ENCODE measurements around the gene PRUNE1.

PRUNE1 gene

DNA sequence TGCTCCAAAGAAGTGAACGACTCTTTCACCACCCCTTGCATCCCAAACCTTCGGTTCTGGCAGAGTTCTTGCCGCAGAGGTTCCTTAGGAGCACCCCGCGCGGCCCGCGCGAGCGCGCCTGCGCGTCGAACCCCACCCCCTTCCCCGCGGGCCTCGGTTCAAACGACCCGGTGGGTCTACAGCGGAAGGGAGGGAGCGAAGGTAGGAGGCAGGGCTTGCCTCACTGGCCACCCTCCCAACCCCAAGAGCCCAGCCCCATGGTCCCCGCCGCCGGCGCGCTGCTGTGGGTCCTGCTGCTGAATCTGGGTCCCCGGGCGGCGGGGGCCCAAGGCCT, 39.3 kb downstream of the PRUNE1 start, which contains the start of gene C1orf56:
Gene C1orf56 (plus strand): TSS at position 161 of the 334 bp plus-strand sequence. CDS start 97 bp downstream, at position 258.
- TF ChIP-seq, protein P1, sequence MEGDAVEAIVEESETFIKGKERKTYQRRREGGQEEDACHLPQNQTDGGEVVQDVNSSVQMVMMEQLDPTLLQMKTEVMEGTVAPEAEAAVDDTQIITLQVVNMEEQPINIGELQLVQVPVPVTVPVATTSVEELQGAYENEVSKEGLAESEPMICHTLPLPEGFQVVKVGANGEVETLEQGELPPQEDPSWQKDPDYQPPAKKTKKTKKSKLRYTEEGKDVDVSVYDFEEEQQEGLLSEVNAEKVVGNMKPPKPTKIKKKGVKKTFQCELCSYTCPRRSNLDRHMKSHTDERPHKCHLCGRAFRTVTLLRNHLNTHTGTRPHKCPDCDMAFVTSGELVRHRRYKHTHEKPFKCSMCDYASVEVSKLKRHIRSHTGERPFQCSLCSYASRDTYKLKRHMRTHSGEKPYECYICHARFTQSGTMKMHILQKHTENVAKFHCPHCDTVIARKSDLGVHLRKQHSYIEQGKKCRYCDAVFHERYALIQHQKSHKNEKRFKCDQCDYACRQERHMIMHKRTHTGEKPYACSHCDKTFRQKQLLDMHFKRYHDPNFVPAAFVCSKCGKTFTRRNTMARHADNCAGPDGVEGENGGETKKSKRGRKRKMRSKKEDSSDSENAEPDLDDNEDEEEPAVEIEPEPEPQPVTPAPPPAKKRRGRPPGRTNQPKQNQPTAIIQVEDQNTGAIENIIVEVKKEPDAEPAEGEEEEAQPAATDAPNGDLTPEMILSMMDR (IDR thresholded peaks at IDR 0.05; ENCODE audit: low read depth, low read length): no peak
- no peak for DNase-seq (ENCODE audit: extremely low read depth, low read depth)

DNA sequence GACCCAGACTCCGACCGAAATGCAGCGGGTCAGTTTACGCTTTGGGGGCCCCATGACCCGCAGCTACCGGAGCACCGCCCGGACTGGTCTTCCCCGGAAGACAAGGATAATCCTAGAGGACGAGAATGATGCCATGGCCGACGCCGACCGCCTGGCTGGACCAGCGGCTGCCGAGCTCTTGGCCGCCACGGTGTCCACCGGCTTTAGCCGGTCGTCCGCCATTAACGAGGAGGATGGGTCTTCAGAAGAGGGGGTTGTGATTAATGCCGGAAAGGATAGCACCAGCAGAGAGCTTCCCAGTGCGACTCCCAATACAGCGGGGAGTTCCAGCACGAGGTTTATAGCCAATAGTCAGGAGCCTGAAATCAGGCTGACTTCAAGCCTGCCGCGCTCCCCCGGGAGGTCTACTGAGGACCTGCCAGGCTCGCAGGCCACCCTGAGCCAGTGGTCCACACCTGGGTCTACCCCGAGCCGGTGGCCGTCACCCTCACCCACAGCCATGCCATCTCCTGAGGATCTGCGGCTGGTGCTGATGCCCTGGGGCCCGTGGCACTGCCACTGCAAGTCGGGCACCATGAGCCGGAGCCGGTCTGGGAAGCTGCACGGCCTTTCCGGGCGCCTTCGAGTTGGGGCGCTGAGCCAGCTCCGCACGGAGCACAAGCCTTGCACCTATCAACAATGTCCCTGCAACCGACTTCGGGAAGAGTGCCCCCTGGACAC, 39.8 kb downstream of the PRUNE1 start:
- TF ChIP-seq, protein P1 (IDR thresholded peaks at IDR 0.05; ENCODE audit: low read depth, low read length): peak; percentile 51
- no peak for DNase-seq (ENCODE audit: extremely low read depth, low read depth)

DNA sequence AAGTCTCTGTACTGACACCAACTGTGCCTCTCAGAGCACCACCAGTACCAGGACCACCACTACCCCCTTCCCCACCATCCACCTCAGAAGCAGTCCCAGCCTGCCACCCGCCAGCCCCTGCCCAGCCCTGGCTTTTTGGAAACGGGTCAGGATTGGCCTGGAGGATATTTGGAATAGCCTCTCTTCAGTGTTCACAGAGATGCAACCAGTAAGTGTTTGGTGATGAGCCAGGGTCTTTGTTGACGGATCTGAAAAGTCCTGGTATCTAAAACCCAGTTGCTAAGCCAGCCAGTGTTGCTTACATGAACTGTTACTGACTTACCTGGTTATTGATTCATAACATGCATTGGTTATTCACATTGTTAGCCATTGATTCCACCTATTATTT, 40.4 kb downstream of the PRUNE1 start:
- DNase-seq (ENCODE audit: extremely low read depth, low read depth): no peak

DNA sequence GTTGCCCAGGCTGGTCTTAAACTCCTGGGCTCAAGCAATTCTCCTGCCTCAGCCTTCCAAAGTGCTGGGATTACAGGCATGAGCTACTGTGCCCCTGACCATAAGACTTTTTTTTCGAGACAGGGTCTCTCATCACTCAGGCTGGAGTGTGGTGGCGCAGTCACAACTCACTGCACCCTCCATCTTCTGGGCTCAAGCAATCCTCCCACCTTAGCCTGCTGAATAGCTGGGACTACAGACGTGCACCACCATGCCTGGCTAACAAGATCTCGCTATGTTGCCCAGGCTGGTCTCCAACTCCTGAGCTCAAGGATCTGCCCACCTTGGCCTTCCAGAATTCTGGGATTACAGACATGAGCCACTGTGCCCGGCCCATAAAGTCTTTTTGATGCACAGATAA, 41.2 kb downstream of the PRUNE1 start:
- TF ChIP-seq, protein P1 (IDR thresholded peaks at IDR 0.05; ENCODE audit: low read depth, low read length): no peak
- no peak for DNase-seq (ENCODE audit: extremely low read depth, low read depth)

More for the DNA sequence above, 40.4 kb downstream of the PRUNE1 start:
- TF ChIP-seq, protein P1 (IDR thresholded peaks at IDR 0.05; ENCODE audit: low read depth, low read length): no peak

DNA sequence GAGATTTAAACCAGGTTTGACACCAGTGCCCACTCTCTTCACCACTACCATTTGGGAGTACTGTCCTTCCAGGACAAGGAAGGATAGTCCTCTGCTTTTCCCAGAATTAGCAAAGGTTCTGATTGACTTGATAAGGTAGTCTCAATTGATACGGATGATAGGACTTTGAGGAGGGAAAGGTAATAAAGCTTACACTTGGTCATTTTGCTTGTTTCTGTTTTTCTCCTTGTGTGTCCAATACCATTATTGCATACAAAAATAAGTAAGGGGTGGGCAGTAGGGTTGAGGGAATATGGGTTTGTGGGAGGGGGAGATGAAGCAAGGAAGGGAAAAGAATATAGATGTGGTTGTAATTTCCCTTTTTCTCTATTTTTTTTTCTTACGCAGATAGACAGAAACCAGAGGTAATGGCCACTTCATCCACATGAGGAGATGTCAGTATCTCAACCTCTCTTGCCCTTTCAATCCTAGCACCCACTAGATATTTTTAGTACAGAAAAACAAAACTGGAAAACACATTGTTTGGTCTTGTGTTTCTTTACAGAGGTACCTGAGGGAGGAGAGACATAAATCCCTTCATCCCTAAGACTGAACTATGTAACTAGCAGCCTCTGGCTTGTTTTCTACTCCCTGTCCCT, 41.9 kb downstream of the PRUNE1 start:
- DNase-seq (ENCODE audit: extremely low read depth, low read depth): no peak
- TF ChIP-seq, protein P1 (IDR thresholded peaks at IDR 0.05; ENCODE audit: low read depth, low read length): no peak

DNA sequence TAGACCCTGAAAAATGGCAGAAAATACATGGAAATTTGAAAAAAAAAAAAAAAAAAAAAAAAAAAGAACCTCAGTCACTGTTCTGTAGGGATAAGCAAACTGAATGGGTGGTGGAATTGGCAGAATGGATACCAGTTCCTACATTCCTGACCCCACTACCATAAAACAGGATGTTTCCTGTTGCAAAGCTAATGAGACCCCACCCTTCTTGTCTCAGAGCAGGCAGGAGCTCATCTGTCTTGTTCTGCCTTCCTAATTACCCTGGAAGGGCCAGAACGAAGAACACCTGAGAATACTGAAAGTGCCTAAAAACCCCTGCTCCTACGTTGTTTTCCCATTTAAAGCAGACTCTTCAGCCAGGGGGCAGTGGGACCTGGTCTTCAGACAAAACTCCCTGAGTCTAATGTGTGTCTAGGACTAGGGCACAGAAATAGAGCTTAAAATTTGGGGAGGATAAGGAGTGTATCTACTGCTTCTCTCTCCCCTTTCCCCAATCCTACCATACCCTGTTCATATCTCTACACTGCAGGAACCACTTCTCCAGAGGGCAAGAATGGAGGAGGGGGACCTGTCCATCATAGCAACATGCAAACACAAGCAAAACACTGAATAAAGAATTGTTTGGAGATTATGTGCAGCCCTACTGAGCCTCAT, 43.2 kb downstream of the PRUNE1 start:
- TF ChIP-seq, protein P1 (IDR thresholded peaks at IDR 0.05; ENCODE audit: low read depth, low read length): no peak
- DNase-seq (ENCODE audit: extremely low read depth, low read depth): no peak

DNA sequence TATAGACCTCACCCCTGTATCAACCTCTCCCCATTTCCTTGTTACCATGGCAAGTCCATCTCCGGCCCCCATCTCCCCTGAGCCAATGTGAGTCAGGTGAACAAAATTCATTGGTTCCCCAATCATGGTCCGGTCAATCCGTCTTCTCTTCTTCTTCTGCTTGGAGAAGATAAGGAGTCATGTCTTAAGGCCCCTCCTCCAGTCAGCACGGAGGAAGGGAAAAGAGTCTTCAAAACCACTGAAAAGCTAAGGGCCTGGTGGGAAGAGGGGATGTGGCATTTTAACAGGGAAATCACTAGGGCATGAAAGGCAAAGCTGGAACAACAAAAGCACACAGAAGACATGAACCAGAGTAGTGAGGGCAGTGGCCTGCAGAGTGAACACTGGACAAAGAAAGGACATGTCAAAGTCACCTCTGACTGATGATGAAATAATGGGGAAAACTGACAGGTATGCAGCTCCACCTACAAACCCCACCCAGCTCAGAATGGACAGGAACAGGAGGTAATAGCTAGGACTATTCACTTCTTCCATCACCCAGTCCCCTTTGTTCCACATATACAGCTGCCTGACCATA, 46.8 kb downstream of the PRUNE1 start:
- DNase-seq (ENCODE audit: extremely low read depth, low read depth): no peak
- TF ChIP-seq, protein P1 (IDR thresholded peaks at IDR 0.05; ENCODE audit: low read depth, low read length): no peak
